ENCODE results near the gene C1RL. TPM values are rescaled to one million over a fixed set of nuclear protein-coding genes. Genes with fewer than 3 reads are reported as not detected.

C1RL gene
- total RNA-seq, 1 experiment from 2014 or later, result 72.9 TPM

- DNase-seq, result no peak
- Histone ChIP-seq H3K4me2 (no peak overlapping the region), H3K9me3 (ENCODE audit: insufficient read depth, low read depth) (no peaks in the 10 kb centered on the region; the same call in 1 of the 2 replicates), H3K9me2 (ENCODE audit: insufficient read depth) (no peaks in the 10 kb centered on the region), H3K27ac (no peak overlapping the region), H3F3A (ENCODE audit: insufficient read depth, low read depth) (peaks cover 21% of the 10 kb centered on the region), H3K36me3 (ENCODE audit: low read depth) (no peaks in the 10 kb centered on the region), H3K4me3 (no peak overlapping the region), H3K79me2 (ENCODE audit: low read depth) (no peaks in the 10 kb centered on the region), H3K4me1 (replicated peaks; ENCODE audit: insufficient read depth) (peaks cover 19% of the 10 kb centered on the region), H4K20me1 (ENCODE audit: insufficient read depth) (no peaks in the 10 kb centered on the region), H3K27me3 (ENCODE audit: insufficient read depth, low read depth) (no peaks in the 10 kb centered on the region), H2AFZ (no peak overlapping the region)
- no peak for TF ChIP-seq CTCF (conservative IDR thresholded peaks at IDR 0.05)
- no peak for TF ChIP-seq EZH2 (IDR thresholded peaks at IDR 0.05; ENCODE audit: low read depth)
- intact Hi-C loops (cut with micrococcal nuclease; ENCODE audit: unreplicated experiment), result no loop called here
- no TSS peak for BruUV-seq (replicated peaks)
- ChIA-PET POLR2A (ENCODE audit: unreplicated experiment) (interaction anchor here (0.6 to 2.1 kb wide), 2 partner anchors 12 to 29 kb away, joined by 6 to 17 read pairs; no protein-coding TSS in a partner anchor), CTCF (no interaction called here)
Observed at GRCh38 chr12:7081037-7081436, 28.0 kb downstream of the C1RL start.

GRCh38 chr12:7079826-7080125 lies 29.2 kb downstream of the C1RL start:
- peaks cover 21% of the 10 kb centered on the region for H3F3A ChIP-seq (ENCODE audit: insufficient read depth, low read depth)
- H3K27ac ChIP-seq, result peak overlapping the region; percentile 92
- H3K79me2 ChIP-seq (ENCODE audit: low read depth), result no peaks in the 10 kb centered on the region
- H3K36me3 ChIP-seq (ENCODE audit: low read depth), result no peaks in the 10 kb centered on the region
- H3K4me3 ChIP-seq, result peak overlapping the region; percentile 16; the same call in 1 of the 2 replicates
- peak overlapping the region; percentile 70 for H3K4me2 ChIP-seq
- ChIA-PET POLR2A (ENCODE audit: unreplicated experiment) (interaction anchor here (0.6 to 2.1 kb wide), 5 partner anchors 11 to 467 kb away, joined by 5 to 17 read pairs (median 8); no protein-coding TSS in a partner anchor), CTCF (interaction anchor here (0.6 to 1.5 kb wide), 8 partner anchors 9 to 777 kb away, joined by 3 to 11 read pairs (median 5); partner anchors contain the start of gene C1S)
- H3K9me2 ChIP-seq (ENCODE audit: insufficient read depth), result no peaks in the 10 kb centered on the region
- no peaks in the 10 kb centered on the region for H4K20me1 ChIP-seq (ENCODE audit: insufficient read depth)
- intact Hi-C loops (cut with micrococcal nuclease; ENCODE audit: unreplicated experiment), result loop anchor here (1.0 kb wide), 1 partner anchor 11 kb away; no protein-coding TSS in a partner anchor
- no peaks in the 10 kb centered on the region for H3K9me3 ChIP-seq (ENCODE audit: insufficient read depth, low read depth)
- no TSS peak for BruUV-seq (replicated peaks)
- peak; percentile 48 to 84 for DNase-seq
- no peak overlapping the region for H2AFZ ChIP-seq
- no peak for TF ChIP-seq EZH2 (IDR thresholded peaks at IDR 0.05; ENCODE audit: low read depth)
- TF ChIP-seq CTCF (conservative IDR thresholded peaks at IDR 0.05), result no peak
- H3K4me1 ChIP-seq (replicated peaks; ENCODE audit: insufficient read depth), result peaks cover 19% of the 10 kb centered on the region
- no peaks in the 10 kb centered on the region for H3K27me3 ChIP-seq (ENCODE audit: insufficient read depth, low read depth)

- Histone ChIP-seq H3K79me2 (ENCODE audit: low read depth) (no peaks in the 10 kb centered on the region), H3K4me2 (no peak overlapping the region), H3K36me3 (ENCODE audit: low read depth) (no peaks in the 10 kb centered on the region), H4K20me1 (ENCODE audit: insufficient read depth) (no peaks in the 10 kb centered on the region), H3K4me3 (no peak overlapping the region), H3K9me2 (ENCODE audit: insufficient read depth) (no peaks in the 10 kb centered on the region), H3F3A (ENCODE audit: insufficient read depth, low read depth) (peaks cover 21% of the 10 kb centered on the region), H3K9me3 (ENCODE audit: insufficient read depth, low read depth) (no peaks in the 10 kb centered on the region), H3K4me1 (replicated peaks; ENCODE audit: insufficient read depth) (peaks cover 19% of the 10 kb centered on the region), H3K27me3 (ENCODE audit: insufficient read depth, low read depth) (no peaks in the 10 kb centered on the region), H2AFZ (no peak overlapping the region), H3K27ac (no peak overlapping the region)
- no TSS peak for BruUV-seq (replicated peaks)
- no peak for DNase-seq
- TF ChIP-seq EZH2 (IDR thresholded peaks at IDR 0.05; ENCODE audit: low read depth) (no peak), CTCF (conservative IDR thresholded peaks at IDR 0.05) (no peak)
- ChIA-PET POLR2A (ENCODE audit: unreplicated experiment) (interaction anchor here (0.5 kb wide), 1 partner anchor 202 kb away, joined by 4 read pairs; no protein-coding TSS in a partner anchor), CTCF (no interaction called here)
- intact Hi-C loops (cut with micrococcal nuclease; ENCODE audit: unreplicated experiment), result no loop called here
Observed at GRCh38 chr12:7078163-7078562, 30.9 kb downstream of the C1RL start.

Measured in PC-9 (cell line).